D341Med (cell line): ENCODE data around the gene GIPC3.
"Not testable (repeated sequence)": the region's sequence is repeated elsewhere in the genome, so short reads cannot be mapped to it uniquely, and the experiment has no call there.

Source experiments
- DNase-seq: peaks from one replicate; pipeline ENCODE4 v3.0.0; 2012; ENCODE audit warnings: low spot score

The GIPC3 gene

GRCh38 chr19:3618811-3619630 is 33.7 kb downstream of the GIPC3 start:
- DNase-seq, result no peak

DNA sequence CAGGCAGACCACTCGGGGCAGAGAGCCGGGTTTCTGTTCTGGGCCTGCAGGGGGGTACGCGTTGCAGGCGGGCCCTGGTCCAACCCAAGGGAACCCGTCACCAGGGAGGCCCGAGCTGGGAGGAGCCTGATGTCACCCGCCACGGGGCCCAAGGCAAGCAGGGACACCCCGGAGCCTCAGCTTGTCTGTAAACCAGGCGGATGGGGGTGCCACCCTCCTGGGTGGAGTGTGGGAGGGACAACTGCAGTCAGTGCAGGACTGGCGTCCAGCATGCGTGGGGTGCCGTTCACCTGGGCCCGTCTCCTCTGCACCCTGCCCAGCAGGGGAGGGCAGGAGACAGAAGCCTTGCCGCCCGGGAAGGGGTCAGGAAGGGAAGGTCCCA is 34.3 kb downstream of the GIPC3 start:
- DNase-seq, result no peak

DNA sequence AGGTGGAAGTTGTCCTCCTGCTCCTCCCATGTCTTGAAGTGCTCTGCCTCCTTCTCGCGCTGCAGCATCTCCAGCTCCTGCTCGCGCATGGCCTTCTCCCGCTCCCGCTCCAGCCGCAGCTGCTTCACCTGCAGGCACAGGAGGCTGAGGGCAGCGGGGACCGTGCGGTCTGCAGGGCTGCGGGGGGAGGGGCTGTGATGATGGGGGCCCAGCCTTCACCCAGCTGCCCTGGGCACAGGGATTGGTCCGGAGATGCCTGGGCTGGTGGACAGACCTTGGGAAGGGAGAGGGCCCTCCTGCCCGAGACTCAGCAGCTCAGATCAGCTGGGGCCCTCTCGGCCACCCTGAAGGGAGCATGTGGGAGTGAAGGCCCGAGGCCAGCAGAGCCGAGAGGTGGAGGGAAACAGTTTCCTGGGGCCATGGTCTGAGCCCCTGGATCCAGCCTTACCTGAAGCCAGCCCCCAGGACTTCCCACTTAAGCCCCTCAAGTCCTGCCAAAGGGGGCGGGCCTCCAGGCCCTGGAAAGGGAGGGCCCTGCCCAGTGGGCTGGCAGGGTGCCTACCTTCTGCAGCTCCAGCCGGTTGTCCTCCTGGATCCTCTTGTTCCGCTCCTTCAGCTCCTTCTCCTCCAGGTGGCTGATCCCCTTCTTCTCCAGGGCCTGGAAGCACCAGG is 35.0 kb downstream of the GIPC3 start:
- DNase-seq, result no peak

DNA sequence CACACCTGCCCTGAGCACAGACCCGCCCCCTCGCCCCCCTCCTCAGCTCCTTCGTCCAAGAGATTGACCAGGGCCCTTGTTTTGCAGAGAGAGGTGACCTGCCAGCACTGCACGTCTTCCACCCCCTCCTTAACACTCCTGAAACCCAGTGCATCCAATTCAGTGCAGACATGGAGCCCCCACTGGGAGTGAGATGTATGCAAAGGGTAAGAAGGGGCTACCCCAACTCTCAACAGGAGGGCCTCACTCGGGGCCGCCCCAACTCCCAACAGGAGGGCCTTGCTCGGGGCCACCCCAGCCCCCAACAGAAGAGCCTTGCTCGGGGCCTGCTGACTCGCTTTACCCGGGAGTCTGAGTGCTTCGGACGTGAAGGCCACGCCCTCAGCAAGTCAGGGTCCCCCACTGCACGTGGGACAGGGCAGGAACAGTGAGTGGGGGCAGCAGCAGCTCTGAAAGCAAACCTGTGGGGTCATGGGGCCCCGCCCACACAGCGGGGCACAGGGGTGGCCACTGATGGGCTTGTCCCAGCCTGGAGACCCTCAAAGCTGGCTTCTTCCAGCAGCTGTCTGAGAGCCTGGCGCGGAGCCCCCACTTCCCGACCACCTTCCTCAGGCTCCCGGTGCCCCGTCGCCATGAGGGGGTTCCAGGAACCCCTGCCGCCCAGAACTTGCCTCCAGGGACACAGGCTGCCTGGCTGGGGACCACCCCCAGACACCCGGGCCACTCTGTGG is 35.7 kb downstream of the GIPC3 start:
- no peak for DNase-seq

GRCh38 chr19:3621689-3622088 is 36.4 kb downstream of the GIPC3 start:
- no peak for DNase-seq

GRCh38 chr19:3622224-3622623 is 36.9 kb downstream of the GIPC3 start:
- no peak for DNase-seq

- no peak for DNase-seq
Measured at GRCh38 chr19:3623716-3624115, 38.4 kb downstream of the GIPC3 start.

GRCh38 chr19:3625996-3626472 is 40.8 kb downstream of the GIPC3 start:
- no peak for DNase-seq

GRCh38 chr19:3626473-3627350 is 41.4 kb downstream of the GIPC3 start, which contains the start of gene CACTIN:
Gene CACTIN, minus strand, starts transcription at chr19:3626790. Its CDS starts 28 bp downstream, at chr19:3626762.
- peak; percentile 100 for DNase-seq

- DNase-seq, result no peak
Measured at GRCh38 chr19:3627351-3627723, 42.1 kb downstream of the GIPC3 start.

GRCh38 chr19:3628766-3629165 is 43.5 kb downstream of the GIPC3 start:
- DNase-seq, result not testable (repeated sequence)

GRCh38 chr19:3631053-3631861 is 46.0 kb downstream of the GIPC3 start:
- DNase-seq, result no peak

GRCh38 chr19:3632098-3632497 is 46.8 kb downstream of the GIPC3 start:
- DNase-seq, result no peak

- DNase-seq, result no peak
Measured at GRCh38 chr19:3632739-3633558, 47.7 kb downstream of the GIPC3 start.

DNA sequence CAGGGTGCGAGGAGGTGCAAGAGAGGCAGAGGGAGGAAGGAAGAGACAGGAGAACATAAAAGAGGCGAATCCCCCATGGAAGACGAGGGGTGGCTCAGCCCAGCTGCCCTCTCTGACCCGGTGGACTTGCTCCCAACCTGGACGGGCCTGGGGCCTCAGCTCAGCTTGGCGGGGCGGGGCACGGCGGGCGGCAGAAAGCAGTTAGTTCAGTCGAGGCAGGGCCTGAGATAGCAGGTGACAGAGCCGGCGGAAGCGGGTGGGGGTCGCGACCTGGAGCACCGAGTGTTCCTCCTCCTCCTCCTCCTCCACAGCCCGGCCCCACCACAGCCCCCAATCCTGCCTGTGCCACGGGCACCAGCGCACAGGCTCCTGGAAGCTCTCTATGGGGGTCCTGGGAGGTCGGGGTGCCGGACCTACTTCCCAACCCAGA is 48.3 kb downstream of the GIPC3 start:
- DNase-seq, result no peak

DNA sequence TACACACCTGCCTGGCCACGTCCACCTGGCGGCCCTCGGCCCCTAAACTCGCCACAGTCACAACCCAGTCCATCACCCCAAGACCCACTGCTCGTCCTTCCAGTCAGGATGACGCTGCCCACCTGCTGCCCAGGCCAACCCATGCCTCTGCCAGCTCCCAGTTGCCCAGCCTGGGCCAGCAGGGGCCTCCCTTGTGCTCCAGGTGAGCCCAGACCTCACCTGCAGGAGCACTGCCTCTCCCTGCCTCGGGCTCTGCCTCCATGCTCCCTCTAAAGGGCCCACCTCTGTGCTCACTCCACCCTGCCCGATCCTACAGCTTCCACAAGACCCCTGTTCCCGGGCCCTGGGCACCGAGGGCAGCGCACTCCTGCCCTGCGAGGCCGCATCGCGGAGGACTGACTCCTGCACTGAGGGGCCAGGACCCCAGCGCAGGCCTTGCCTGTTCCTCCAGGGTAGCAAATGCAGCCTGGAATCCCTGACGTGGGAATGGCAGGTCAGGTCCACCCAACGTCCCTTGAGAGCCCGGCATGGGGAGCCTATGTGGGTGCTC is 49.3 kb downstream of the GIPC3 start:
- DNase-seq, result no peak

GRCh38 chr19:3636506-3636905 is 51.2 kb downstream of the GIPC3 start:
- DNase-seq, result no peak

- no peak for DNase-seq
Measured at GRCh38 chr19:3636962-3637361, 51.7 kb downstream of the GIPC3 start.

GRCh38 chr19:3637621-3638020 is 52.3 kb downstream of the GIPC3 start:
- no peak for DNase-seq
